Activated naive CD8-positive, alpha-beta T cell treated with anti-CD3 and anti-CD28 coated beads, Interleukin-2, amount 50 U/mL, for 24 hours (primary cell): ENCODE results near the gene KANK3.
A peak's percentile ranks its signal among the peaks of the same experiment; 100 is the strongest.
"Not testable (repeated sequence)": the region's sequence is repeated elsewhere in the genome, so short reads cannot be mapped to it uniquely, and the experiment has no call there.

Experiments used
- ATAC-seq: fragments of 150-1000 bp; cut with Tn5 transposase; one replicate; pipeline ENCODE4 v1.10.0; 2021
- DNase-seq: peaks from one replicate; pipeline ENCODE4 v3.0.0; 2021
- H3K27ac Mint-ChIP-seq: one replicate; pipeline ENCODE4 v1.8.0; 2021; ENCODE audit warnings: mild to moderate bottlenecking, mixed read lengths
- H3K27me3 Mint-ChIP-seq: one replicate; pipeline ENCODE4 v1.8.0; 2021; ENCODE audit warnings: mixed read lengths
- H3K36me3 Mint-ChIP-seq: one replicate; pipeline ENCODE4 v1.8.0; 2021; ENCODE audit warnings: low read depth, mixed read lengths
- H3K4me1 Mint-ChIP-seq: one replicate; pipeline ENCODE4 v1.8.0; 2021; ENCODE audit warnings: mixed read lengths
- H3K4me3 Mint-ChIP-seq: one replicate; pipeline ENCODE4 v1.8.0; 2021; ENCODE audit warnings: mild to moderate bottlenecking, moderate library complexity, mixed read lengths
- H3K9me3 Mint-ChIP-seq: one replicate; pipeline ENCODE4 v1.8.0; 2021; ENCODE audit warnings: mixed read lengths

Gene KANK3

DNA sequence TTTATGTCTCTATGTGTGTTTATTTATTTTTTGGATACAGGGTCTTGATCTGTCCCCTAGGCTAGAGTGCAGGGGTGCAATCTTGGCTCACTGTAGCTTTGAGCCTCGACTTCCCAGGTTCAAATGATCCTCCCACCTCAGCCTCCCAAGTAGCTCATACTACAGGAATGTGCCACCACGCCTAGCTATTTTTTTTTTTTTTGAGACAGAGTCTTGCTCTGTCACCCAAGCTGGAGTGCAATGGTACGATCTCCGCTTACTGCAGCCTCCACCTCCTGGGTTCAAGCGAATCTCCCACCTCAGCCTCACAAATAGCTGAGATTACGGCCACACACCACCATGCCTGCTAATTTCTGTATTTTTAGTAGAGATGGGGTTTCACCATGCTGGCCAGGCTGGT is 15.9 kb upstream of the KANK3 start:
- no peak overlapping the region for H3K4me3 Mint-ChIP-seq
- H3K9me3 Mint-ChIP-seq: no peaks in the 10 kb centered on the region
- ATAC-seq (no peak), DNase-seq (no peak)
- H3K27me3 Mint-ChIP-seq: peaks cover 22% of the 10 kb centered on the region
- H3K27ac Mint-ChIP-seq: no peak overlapping the region
- no peaks in the 10 kb centered on the region for H3K36me3 Mint-ChIP-seq
- peaks cover 32% of the 10 kb centered on the region for H3K4me1 Mint-ChIP-seq

DNA sequence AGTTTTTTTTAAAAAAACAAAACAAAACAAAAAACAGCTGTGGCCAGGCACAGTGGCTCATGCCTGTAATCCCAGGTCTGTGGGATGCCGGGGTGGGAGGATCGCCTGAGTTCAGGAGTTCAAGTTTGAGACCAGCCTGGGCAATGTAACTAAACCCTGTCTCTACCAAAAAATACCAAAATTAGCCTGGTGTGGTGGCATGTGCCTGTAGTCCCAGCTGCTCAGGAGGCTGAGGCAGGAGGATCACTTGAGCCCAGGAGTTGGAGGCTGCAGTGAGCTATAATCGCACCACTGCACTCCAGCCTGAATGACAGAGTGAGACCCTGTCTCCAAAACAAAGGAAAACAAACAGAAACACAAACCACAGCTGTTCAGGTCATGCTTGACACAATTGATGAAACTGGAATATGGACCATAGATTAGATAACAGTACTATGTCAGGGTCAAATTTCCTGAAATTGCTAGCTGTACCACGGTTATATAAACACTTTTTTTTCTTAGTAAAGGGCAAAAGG is 14.0 kb upstream of the KANK3 start:
- DNase-seq (no peak), ATAC-seq (no peak)
- H3K27me3 Mint-ChIP-seq: peaks cover 15% of the 10 kb centered on the region
- H3K27ac Mint-ChIP-seq: no peak overlapping the region
- H3K9me3 Mint-ChIP-seq: no peaks in the 10 kb centered on the region
- H3K4me1 Mint-ChIP-seq: peaks cover 20% of the 10 kb centered on the region
- H3K36me3 Mint-ChIP-seq: no peaks in the 10 kb centered on the region
- no peak overlapping the region for H3K4me3 Mint-ChIP-seq

DNA sequence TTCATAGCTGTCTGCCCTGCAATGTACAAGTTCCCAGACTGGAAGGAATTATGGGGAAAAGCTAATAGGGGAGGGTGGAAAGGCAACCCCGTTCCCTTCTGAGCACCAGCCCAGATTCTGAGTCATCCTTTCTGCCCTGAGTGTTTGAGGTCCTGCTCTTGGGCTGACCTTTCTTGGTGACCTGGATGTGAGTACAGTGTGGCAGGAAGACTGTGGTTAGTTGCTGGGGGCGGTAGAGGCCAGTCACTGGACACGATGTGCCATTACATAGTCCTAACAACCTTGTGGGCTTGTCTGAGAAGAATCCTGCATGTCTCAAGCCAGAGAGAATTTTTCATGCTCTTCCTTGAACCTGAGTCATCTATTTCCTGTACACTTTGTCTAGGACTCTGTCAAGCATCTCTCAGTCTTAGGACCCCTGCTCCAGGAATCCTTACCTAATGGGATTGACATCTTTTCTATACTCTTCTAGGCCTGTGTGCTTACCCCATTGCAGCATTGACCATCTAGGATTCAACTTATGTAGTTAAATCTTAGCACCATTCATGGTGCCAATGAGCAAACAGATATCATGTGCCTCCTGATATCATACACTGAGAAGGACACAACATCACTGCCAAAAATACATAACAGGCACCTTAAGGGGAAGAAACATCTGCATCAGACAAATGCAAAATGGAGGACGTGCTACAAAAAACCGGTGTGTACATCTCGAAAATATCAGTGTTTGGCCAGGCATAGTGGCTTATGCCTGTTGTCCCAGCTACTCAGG is 12.8 kb upstream of the KANK3 start:
- Mint-ChIP-seq H3K27ac (peak overlapping the region; percentile 34), H3K9me3 (no peaks in the 10 kb centered on the region), H3K4me1 (peaks cover 15% of the 10 kb centered on the region), H3K36me3 (no peaks in the 10 kb centered on the region), H3K27me3 (peaks cover 22% of the 10 kb centered on the region), H3K4me3 (no peak overlapping the region)
- ATAC-seq (peak; percentile 82), DNase-seq (no peak)

DNA sequence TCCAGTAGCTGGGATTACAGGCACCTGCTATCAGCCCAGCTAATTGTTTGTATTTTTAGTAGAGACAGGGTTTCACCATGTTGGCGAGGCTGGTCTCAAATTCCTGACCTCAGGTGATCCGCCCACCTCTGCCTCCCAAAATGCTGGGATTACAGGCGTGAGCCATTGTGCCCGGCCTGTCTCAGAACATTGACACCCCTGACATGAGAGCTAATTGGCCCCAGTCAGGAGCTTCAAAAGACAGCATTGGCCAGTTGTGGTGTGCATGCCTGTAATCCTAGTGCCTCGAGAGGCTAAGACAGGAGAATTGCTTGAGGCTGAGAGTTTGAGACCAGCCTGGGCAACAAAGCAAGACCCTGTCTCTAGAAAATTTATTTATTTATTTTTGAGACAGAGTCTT is 9.8 kb upstream of the KANK3 start:
- not testable (repeated sequence) for H3K4me3 Mint-ChIP-seq

DNA sequence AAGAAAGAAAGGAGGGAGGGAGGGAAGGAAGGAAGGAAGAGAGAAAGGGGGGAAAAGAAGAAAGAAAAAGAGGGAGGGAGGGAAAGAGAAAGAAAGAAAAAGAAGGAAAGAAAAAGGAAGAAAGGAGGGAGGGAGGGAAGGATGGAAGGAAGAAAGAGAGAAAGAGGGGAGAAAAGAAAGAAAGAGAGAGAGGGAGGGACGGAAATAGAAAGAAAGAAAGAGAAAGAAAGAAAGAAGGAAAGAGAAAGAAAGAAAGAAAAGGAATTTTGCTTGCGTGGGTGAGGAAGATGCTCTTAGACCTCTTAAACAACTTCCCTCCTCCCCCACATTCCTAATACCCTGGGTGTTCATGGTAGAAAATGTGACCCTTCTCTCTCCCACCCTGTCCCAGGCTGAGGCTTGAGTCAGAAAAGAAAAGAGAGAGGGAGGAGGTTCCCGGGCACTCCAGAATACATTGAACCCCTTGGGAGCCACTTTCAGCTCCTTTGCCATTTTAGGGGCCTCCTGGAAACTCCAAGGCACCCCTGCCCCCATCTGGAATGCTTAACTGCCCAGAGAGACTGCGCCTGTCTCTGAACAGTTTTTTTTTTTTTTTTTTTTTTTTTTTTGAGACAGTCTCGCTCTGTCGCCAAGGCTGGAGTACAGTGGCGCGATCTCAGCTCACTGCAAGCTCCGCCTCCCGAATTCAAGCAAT is 9.2 kb upstream of the KANK3 start:
- no peak overlapping the region for H3K27ac Mint-ChIP-seq
- no peak overlapping the region for H3K4me3 Mint-ChIP-seq
- ATAC-seq: no peak
- no peaks in the 10 kb centered on the region for H3K9me3 Mint-ChIP-seq
- peaks cover 15% of the 10 kb centered on the region for H3K4me1 Mint-ChIP-seq
- DNase-seq: no peak
- peaks cover 20% of the 10 kb centered on the region for H3K27me3 Mint-ChIP-seq
- no peaks in the 10 kb centered on the region for H3K36me3 Mint-ChIP-seq

More for the DNA sequence above, 9.8 kb upstream of the KANK3 start:
- H3K4me1 Mint-ChIP-seq: peaks cover 15% of the 10 kb centered on the region
- peaks cover 20% of the 10 kb centered on the region for H3K27me3 Mint-ChIP-seq
- not testable (repeated sequence) for DNase-seq, H3K27ac Mint-ChIP-seq, H3K9me3 Mint-ChIP-seq, H3K36me3 Mint-ChIP-seq, ATAC-seq

DNA sequence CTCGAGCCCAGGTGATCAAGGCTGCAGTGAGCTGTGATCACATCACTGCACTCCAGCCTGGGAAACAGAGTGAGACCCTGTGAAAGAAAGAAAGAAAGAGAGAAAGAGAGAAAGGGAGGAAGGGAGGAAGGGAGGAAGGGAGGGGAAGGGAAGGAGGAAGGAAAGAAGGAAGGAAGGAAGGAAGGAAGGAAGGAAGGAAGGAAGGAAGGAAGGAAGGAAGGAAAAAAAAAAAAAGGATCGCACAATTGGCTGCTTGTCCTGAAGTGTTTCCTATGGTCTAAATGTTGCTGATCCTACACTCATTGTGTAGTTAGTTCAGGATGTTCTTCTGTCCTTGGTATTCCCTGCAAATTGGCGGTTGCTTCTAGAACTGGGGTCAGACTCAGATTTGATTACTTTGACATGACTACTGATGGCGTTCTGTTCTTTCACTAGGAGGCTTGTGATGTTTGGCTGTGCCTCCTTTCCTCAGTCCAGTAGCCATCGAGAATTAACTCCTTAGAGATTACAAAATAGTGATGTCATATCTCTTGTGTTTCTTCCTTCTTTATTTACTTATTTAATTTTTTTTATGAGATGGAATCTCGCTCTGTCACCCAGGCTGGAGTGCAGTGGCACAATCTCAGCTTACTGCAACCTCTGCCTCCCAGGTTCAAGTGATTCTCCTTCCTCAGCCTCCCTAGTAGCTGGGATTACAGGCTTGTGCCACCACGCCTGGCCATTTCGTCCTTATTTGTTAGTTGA is 6.7 kb upstream of the KANK3 start:
- peaks cover 22% of the 10 kb centered on the region for H3K27me3 Mint-ChIP-seq
- not testable (repeated sequence) for H3K27ac Mint-ChIP-seq

DNA sequence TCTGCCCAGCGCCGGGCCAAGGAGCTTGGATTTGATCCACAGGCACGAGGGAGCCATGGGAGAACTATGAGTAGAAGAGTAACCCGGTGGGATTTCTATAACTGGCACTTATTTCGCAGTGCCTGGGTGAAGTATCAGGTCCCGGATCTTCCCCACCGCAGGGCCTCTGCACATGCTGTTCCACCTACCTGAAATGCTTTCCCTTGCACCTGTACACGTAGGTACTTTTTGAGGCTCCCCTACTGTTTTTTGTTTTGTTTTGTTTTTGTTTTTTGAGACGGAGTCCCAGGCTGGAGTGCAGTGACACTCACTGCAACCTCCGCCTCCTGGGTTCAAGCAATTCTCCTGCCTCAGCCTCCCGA is 402 bp upstream of the KANK3 start:
- Mint-ChIP-seq H3K27me3 (peaks cover 31% of the 10 kb centered on the region), H3K27ac (peak overlapping the region; percentile 35), H3K36me3 (no peaks in the 10 kb centered on the region), H3K9me3 (no peaks in the 10 kb centered on the region), H3K4me1 (peaks cover 3% of the 10 kb centered on the region), H3K4me3 (peak overlapping the region; percentile 68)
- ATAC-seq: no peak
- DNase-seq: no peak

More for the DNA sequence above, 6.7 kb upstream of the KANK3 start:
- ATAC-seq, H3K4me3 Mint-ChIP-seq, H3K4me1 Mint-ChIP-seq, H3K36me3 Mint-ChIP-seq, DNase-seq, H3K9me3 Mint-ChIP-seq: not testable (repeated sequence)

DNA sequence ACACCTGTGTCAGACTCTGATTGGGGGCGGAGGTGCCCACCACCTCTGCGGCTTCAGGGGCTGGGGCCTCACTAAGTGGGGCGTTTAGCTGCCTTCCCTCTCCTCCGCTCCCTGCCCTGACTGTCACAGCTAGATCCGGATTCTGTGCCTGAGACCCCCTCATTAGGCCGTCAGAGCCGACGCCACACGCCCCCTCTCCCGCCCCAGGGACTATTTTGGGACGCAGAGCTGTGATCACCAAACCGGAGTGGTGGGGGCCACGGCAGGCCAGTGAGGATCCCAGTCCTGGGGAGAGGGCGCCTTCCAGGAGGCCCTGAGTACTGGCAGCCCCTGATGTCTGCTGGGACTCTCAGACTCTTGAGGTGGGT is 762 bp downstream of the KANK3 start:
- no peak for DNase-seq
- Mint-ChIP-seq H3K27me3 (peaks cover 42% of the 10 kb centered on the region), H3K36me3 (no peaks in the 10 kb centered on the region), H3K4me3 (no peak overlapping the region), H3K27ac (no peak overlapping the region), H3K9me3 (no peaks in the 10 kb centered on the region), H3K4me1 (peaks cover 3% of the 10 kb centered on the region)
- no peak for ATAC-seq

DNA sequence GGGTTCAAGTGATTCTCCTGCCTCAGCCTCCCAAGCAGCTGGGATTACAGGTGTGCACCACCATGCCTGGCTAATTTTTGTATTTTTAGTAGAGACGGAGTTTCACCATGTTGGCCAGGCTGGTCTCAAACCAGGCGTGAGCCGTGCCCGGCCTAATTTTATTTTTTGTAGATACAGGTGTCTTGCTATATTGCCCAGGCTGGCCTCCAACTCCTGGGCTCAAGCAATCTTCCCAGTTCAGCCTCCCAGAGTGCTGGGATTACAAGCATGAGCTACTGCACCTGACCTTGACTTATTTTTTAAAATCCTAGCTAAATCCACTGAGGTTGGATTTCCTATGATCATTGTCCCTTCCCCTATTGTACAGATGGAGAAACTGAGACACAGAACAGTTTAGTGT is 1.6 kb downstream of the KANK3 start:
- not testable (repeated sequence) for H3K27ac Mint-ChIP-seq, H3K9me3 Mint-ChIP-seq, H3K4me1 Mint-ChIP-seq, ATAC-seq, DNase-seq, H3K4me3 Mint-ChIP-seq, H3K36me3 Mint-ChIP-seq
- peaks cover 45% of the 10 kb centered on the region for H3K27me3 Mint-ChIP-seq

DNA sequence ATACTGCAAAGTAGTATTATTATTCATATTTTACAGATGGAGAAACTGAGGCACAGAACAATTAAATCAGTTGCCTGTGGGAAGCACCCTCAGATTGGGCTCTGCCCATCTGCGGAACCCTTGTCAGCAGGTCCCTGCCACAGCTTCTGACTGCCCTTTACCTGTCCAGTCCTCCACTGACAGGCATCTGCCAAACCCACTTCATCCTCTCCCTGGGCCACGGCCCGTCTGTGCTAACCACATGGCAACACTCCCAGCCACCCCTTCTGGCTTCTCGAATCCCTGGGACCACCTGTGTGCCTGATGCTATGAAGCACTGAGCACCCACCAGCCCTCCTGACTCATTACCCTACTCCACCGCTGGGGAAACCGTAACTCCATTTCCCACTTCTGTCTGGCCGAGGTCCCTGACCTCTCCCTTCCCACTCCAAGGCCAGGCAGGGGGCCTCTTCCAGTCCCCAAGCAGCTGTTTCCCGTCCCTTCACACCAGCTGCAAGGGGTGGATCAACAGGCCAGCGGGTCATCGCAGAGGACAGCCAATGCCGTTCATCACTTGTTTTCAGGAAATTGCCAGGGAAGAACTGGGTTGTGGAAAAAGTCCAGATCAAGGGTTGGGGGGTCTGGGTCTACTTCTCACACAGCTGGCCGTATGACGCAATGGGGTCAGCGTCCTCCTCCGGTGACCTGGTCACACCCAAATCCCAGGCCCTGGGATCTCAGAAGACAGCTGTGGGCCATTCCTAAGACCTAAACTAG is 2.5 kb downstream of the KANK3 start:
- H3K4me3 Mint-ChIP-seq: no peak overlapping the region
- H3K36me3 Mint-ChIP-seq: no peaks in the 10 kb centered on the region
- no peak overlapping the region for H3K27ac Mint-ChIP-seq
- H3K4me1 Mint-ChIP-seq: peaks cover 8% of the 10 kb centered on the region
- DNase-seq (no peak), ATAC-seq (no peak)
- no peaks in the 10 kb centered on the region for H3K9me3 Mint-ChIP-seq
- H3K27me3 Mint-ChIP-seq: peaks cover 53% of the 10 kb centered on the region

DNA sequence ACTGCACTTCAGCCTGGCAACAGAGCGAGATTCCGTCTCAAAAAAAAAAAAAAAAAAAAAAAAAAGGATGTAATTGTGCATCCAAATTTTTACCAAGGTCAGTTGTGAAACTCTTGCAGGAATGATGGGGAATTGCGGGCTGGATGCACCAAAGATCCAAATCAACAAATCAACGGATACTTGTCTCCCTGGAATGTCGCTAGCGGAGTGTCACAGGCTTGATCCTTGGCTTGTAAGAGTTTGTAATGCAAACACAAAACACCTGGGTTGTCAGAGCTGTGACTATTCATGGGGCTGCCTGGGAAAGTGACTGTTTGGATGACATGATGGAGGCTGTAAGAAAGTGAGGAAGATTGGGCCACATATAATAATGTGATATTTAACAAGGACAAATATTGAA is 4.2 kb downstream of the KANK3 start:
- Mint-ChIP-seq H3K4me3 (no peak overlapping the region), H3K9me3 (no peaks in the 10 kb centered on the region), H3K27ac (no peak overlapping the region), H3K4me1 (peaks cover 8% of the 10 kb centered on the region), H3K36me3 (no peaks in the 10 kb centered on the region), H3K27me3 (peaks cover 57% of the 10 kb centered on the region)
- DNase-seq (no peak), ATAC-seq (no peak)

DNA sequence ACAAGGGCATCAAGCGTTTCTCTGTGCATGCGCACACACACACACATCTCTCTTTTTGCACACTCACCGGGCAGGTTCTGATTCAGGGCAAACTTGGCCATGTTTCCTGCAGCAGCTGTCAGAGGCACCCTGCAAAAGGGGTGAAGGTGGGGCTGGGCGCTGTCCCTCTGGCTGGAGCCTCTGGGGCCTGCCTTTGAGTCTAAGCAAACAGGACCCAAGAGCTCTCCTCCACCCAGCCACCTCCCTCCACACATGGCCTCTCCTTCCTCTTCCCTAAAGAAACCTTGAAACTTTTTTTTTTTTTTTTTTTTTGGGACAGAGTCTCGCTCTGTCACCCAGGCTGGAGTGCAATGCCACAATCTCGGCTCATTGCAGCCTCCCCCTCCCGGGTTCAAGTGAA is 5.3 kb downstream of the KANK3 start:
- peaks cover 54% of the 10 kb centered on the region for H3K27me3 Mint-ChIP-seq
- no peak overlapping the region for H3K27ac Mint-ChIP-seq
- no peaks in the 10 kb centered on the region for H3K36me3 Mint-ChIP-seq
- H3K9me3 Mint-ChIP-seq: no peaks in the 10 kb centered on the region
- DNase-seq (no peak), ATAC-seq (no peak)
- H3K4me1 Mint-ChIP-seq: peaks cover 5% of the 10 kb centered on the region
- no peak overlapping the region for H3K4me3 Mint-ChIP-seq

DNA sequence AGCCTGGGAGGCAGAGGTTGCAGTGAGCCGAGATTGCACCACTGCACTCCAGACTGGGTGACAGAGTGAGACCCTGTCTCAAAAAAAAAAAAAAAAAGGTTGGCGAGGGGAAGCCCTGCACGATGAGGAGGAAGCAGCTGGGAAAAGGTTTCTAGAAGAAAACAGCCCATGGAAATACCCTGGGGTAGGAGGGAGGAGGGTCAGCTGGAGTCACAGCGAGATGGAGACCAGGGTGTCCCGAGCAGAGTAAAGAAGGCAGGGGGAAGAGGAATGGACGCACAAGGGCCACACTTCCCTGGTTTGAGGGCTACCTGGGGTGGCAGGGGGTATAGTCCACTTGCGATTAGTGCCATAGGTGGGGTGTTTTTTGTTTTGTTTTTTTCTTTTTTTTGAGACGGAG is 6.4 kb downstream of the KANK3 start:
- ATAC-seq: no peak
- no peak for DNase-seq
- Mint-ChIP-seq H3K9me3 (no peaks in the 10 kb centered on the region), H3K4me3 (no peak overlapping the region), H3K27ac (no peak overlapping the region), H3K27me3 (peaks cover 51% of the 10 kb centered on the region), H3K36me3 (no peaks in the 10 kb centered on the region), H3K4me1 (peaks cover 5% of the 10 kb centered on the region)

DNA sequence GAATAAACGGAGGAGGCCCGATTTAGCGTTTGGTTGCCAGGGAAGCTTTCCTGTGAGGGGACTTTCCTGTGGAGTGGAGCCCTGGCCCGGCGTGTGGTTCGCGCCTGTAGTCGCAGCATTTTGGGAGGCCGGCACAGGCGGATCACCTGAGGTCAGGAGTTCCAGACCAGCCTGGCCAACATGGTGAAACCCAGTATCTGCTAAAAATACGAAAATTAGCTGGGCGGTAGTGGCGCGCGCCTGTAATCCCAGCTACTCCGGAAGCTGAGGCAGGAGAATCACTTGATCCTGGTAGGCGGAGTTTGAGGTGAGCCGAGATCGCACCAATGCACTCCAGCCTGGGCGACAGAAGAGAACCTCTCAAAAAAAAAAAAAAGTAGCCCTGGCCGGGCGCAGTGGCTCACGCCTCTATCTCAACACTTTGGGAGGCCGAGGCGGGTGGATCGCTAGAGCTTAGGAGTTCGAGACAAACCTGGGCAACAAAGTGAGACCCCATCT is 6.9 kb downstream of the KANK3 start:
- H3K9me3 Mint-ChIP-seq: no peaks in the 10 kb centered on the region
- H3K4me3 Mint-ChIP-seq: peak overlapping the region; percentile 45
- ATAC-seq (no peak), DNase-seq (no peak)
- H3K4me1 Mint-ChIP-seq: peaks cover 5% of the 10 kb centered on the region
- peaks cover 47% of the 10 kb centered on the region for H3K27me3 Mint-ChIP-seq
- no peaks in the 10 kb centered on the region for H3K36me3 Mint-ChIP-seq
- no peak overlapping the region for H3K27ac Mint-ChIP-seq
